Panc1 (cell line): Measurements from ENCODE around the gene TNFSF11. TPM values are rescaled to one million over a fixed set of nuclear protein-coding genes. Genes with fewer than 3 reads are reported as not detected.

ENCODE experiments used
- ATAC-seq: fragments of 200-7000 bp; cut with Tn5 transposase; 2 replicates; pipeline ENCODE4 v1.9.1; 2020; ENCODE audit warnings: mild to moderate bottlenecking, moderate library complexity
- BruUV-seq: library from RNA; stranded (reverse); fragments of 400-500 nt; replicated peaks from 2 replicates; lab custom pipeline; 2021; lab: Mats Ljungman, UMichigan
- CTCF ChIA-PET: fragments of 300-600 bp; sonication (Branson Sonifier 250); formaldehyde crosslinking; loops from one replicate; lab custom pipeline; 2022; ENCODE audit warnings: antibody characterized with exemption; lab: Charles Lee
- POLR2A ChIA-PET: fragments of 300-600 bp; sonication (Branson Sonifier 250); formaldehyde crosslinking; loops from one replicate; lab custom pipeline; 2022; ENCODE audit warnings: antibody characterized with exemption; lab: Charles Lee
- DNase-seq: peaks from one replicate; pipeline ENCODE4 v3.0.0-alpha.2; 2010; ENCODE audit warnings: low read depth, low spot score
- H3K27ac ChIP-seq: 2 replicates; pipeline ENCODE4 v1.5.1; 2011; ENCODE audit warnings: mild to moderate bottlenecking, low read length, inconsistent platforms
- H3K27me3 ChIP-seq: fragments of 200-500 bp; sonication (Bioruptor generic); 2 replicates; pipeline ENCODE4 v1.6.0; 2014; ENCODE audit warnings: low read length, inconsistent platforms; ENCODE audit not compliant: control insufficient read depth, insufficient read depth
- H3K36me3 ChIP-seq: fragments of 200-500 bp; sonication (Bioruptor generic); 2 replicates; pipeline ENCODE4 v1.5.1; 2014; ENCODE audit warnings: inconsistent platforms, mild to moderate bottlenecking, low read length, moderate library complexity; ENCODE audit not compliant: control insufficient read depth, insufficient read depth
- H3K4me1 ChIP-seq: 2 replicates; pipeline ENCODE4 v1.5.1; 2011; ENCODE audit warnings: inconsistent platforms, mild to moderate bottlenecking, low read length, moderate library complexity; ENCODE audit not compliant: control insufficient read depth, insufficient read depth
- H3K4me3 ChIP-seq, 2 experiments: 2 replicates each; pipeline ENCODE4 v1.5.1; 2011 to 2012; ENCODE audit warnings: low read depth in 2 of 2, low read length in 2 of 2, mild to moderate bottlenecking in 2 of 2, inconsistent platforms in 1 of 2, moderate library complexity in 1 of 2
- H3K9me3 ChIP-seq: fragments of 200-500 bp; sonication (Bioruptor generic); 2 replicates; pipeline ENCODE4 v1.5.1; 2014; ENCODE audit warnings: low read depth, mild to moderate bottlenecking, inconsistent platforms, low read length, moderate library complexity; ENCODE audit not compliant: control insufficient read depth, insufficient read depth
- POLR2AphosphoS5 ChIP-seq: IDR thresholded peaks from 2 replicates; pipeline ENCODE4 v1.6.1; 2012; ENCODE audit warnings: mild to moderate bottlenecking, low read depth, low read length, moderate library complexity
- SIN3A ChIP-seq: IDR thresholded peaks from 2 replicates; pipeline ENCODE4 v1.6.1; 2012; ENCODE audit warnings: low read depth, mild to moderate bottlenecking, low read length, moderate library complexity, borderline replicate concordance; ENCODE audit not compliant: insufficient read depth
- TCF7L2 ChIP-seq: IDR thresholded peaks from 2 replicates; pipeline ENCODE4 v1.6.1; 2011; ENCODE audit warnings: mild to moderate bottlenecking, low read depth, low read length, inconsistent platforms
- in situ Hi-C: cut with HindIII; loops from 2 replicates; pipeline ENCODE4 v1.10.0; 2016; ENCODE audit warnings: low sequenced_read_pairs, low pct_unique_long_range_greater_than_20kb
- intact Hi-C: fragments of 100-400 bp; cut with micrococcal nuclease; formaldehyde crosslinking; loops from one replicate; pipeline ENCODE4 v1.10.0; 2022; ENCODE audit not compliant: unreplicated experiment
- total RNA-seq: library from RNA; stranded (reverse); gene quantifications from one replicate; pipeline ENCODE4 v1.2.1, GENCODE V29; 2021; ENCODE audit not compliant: unreplicated experiment
- TF ChIP-seq, protein P1 (sequence below), 2 experiments: IDR thresholded peaks; 2 replicates each; pipeline ENCODE4 v1.6.1; 2011 to 2012; ENCODE audit warnings: low read depth in 2 of 2, control low read depth in 1 of 2, low read length in 1 of 2, mild to moderate bottlenecking in 1 of 2, moderate library complexity in 1 of 2; ENCODE audit not compliant: insufficient read depth in 1 of 2
- TF ChIP-seq, protein P2 (sequence below): fragments of 450-650 bp; IDR thresholded peaks from 2 replicates; pipeline ENCODE4 v1.5.1; 2017; ENCODE audit warnings: mild to moderate bottlenecking

Gene TNFSF11
- total RNA-seq, 1 experiment from 2014 or later, result not detected

DNA sequence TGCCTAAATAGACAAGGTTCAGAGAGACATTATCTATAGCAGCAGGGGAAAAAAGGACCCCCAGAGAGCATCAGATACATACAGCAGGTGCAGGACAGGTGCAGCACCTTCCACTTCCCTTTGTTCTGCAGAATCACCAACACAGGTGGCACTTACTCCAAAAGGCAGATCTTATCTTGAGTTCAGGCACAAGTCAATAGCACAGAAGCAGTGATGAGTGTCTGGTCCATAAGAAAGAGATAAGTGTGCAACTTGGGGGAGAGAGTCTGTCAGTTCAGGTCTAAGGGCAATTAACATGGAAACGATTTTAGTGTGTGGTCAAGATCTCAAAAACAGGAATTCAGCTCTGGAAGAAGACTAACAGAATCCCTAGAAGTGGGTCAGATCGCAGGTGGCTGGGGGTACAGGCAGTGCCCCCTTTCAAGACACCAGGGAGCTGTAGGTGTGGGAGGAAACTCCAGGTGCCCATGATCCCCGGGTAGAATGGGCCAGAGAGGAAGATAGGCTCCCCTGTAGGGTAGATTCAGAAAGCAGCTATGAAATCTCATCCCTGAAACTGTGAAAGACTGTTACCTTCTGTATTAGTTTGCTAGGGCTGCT lies 40.6 kb downstream of the TNFSF11 start:
- ChIA-PET POLR2A (no interaction called here), CTCF (no interaction called here)
- ATAC-seq (no peak), DNase-seq (no peak)
- intact Hi-C loops, result no loop called here
- Histone ChIP-seq H3K27me3 (no peaks in the 10 kb centered on the region), H3K4me1 (no peaks in the 10 kb centered on the region), H3K4me3 (no peak overlapping the region), H3K9me3 (no peaks in the 10 kb centered on the region), H3K36me3 (no peaks in the 10 kb centered on the region), H3K27ac (no peak overlapping the region)
- in situ Hi-C loops, result no loop called here
- BruUV-seq, result no TSS peak
- TF ChIP-seq POLR2AphosphoS5 (no peak), SIN3A (no peak), TCF7L2 (no peak)
- TF ChIP-seq, protein P1, sequence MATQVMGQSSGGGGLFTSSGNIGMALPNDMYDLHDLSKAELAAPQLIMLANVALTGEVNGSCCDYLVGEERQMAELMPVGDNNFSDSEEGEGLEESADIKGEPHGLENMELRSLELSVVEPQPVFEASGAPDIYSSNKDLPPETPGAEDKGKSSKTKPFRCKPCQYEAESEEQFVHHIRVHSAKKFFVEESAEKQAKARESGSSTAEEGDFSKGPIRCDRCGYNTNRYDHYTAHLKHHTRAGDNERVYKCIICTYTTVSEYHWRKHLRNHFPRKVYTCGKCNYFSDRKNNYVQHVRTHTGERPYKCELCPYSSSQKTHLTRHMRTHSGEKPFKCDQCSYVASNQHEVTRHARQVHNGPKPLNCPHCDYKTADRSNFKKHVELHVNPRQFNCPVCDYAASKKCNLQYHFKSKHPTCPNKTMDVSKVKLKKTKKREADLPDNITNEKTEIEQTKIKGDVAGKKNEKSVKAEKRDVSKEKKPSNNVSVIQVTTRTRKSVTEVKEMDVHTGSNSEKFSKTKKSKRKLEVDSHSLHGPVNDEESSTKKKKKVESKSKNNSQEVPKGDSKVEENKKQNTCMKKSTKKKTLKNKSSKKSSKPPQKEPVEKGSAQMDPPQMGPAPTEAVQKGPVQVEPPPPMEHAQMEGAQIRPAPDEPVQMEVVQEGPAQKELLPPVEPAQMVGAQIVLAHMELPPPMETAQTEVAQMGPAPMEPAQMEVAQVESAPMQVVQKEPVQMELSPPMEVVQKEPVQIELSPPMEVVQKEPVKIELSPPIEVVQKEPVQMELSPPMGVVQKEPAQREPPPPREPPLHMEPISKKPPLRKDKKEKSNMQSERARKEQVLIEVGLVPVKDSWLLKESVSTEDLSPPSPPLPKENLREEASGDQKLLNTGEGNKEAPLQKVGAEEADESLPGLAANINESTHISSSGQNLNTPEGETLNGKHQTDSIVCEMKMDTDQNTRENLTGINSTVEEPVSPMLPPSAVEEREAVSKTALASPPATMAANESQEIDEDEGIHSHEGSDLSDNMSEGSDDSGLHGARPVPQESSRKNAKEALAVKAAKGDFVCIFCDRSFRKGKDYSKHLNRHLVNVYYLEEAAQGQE (IDR thresholded peaks at IDR 0.05; ENCODE audit: insufficient read depth in 1 of 2, low read depth in 2 of 2, low read length in 1 of 2), result no peak
- TF ChIP-seq, protein P2, sequence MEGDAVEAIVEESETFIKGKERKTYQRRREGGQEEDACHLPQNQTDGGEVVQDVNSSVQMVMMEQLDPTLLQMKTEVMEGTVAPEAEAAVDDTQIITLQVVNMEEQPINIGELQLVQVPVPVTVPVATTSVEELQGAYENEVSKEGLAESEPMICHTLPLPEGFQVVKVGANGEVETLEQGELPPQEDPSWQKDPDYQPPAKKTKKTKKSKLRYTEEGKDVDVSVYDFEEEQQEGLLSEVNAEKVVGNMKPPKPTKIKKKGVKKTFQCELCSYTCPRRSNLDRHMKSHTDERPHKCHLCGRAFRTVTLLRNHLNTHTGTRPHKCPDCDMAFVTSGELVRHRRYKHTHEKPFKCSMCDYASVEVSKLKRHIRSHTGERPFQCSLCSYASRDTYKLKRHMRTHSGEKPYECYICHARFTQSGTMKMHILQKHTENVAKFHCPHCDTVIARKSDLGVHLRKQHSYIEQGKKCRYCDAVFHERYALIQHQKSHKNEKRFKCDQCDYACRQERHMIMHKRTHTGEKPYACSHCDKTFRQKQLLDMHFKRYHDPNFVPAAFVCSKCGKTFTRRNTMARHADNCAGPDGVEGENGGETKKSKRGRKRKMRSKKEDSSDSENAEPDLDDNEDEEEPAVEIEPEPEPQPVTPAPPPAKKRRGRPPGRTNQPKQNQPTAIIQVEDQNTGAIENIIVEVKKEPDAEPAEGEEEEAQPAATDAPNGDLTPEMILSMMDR, result no peak

DNA sequence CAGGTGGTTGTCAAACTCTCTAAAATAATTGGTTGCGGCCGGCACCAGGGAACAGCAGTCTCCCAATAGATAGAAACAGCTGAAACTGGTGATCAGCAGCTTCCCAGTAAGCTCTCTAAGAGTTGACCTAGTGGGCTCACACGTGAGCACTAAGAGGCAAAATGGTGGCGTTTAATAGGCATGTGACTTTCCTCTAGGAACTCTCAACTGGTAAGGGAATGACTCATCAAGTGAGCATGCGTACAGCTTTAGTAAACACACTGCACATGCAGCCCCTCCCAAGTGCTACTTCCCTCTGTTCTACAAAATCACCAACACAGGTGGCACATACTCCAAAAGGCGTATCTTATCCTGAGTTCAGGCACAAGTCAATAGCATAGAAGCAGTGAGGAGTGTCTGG lies 41.7 kb downstream of the TNFSF11 start:
- Histone ChIP-seq H3K27me3 (no peaks in the 10 kb centered on the region), H3K27ac (no peak overlapping the region), H3K4me1 (no peaks in the 10 kb centered on the region), H3K36me3 (no peaks in the 10 kb centered on the region), H3K4me3 (no peak overlapping the region), H3K9me3 (no peaks in the 10 kb centered on the region)
- no peak for ATAC-seq
- CTCF ChIA-PET, result no interaction called here
- intact Hi-C loops (no loop called here), in situ Hi-C loops (no loop called here)
- no TSS peak for BruUV-seq
- TF ChIP-seq TCF7L2 (no peak), POLR2AphosphoS5 (no peak)
- TF ChIP-seq, protein P2, result no peak
- TF ChIP-seq, protein P1 (IDR thresholded peaks at IDR 0.05; ENCODE audit: insufficient read depth in 1 of 2, low read depth in 2 of 2, low read length in 1 of 2), result no peak
- DNase-seq, result no peak
- POLR2A ChIA-PET, result no interaction called here
